Spleen (tissue), 7 donors: ENCODE data around the gene KPNA3.

Experiments
- CTCF ChIP-seq, 11 experiments: fragments of 200-600 bp in 7 of 11; fragments of 450-650 bp in 4 of 11; sonication (generic) in 4 of 11; IDR thresholded peaks in 8 of 11; conservative IDR thresholded peaks in 3 of 11; 1 replicate in 7 of 11; 2 replicates in 4 of 11; pipeline versions ENCODE4 v1.4.0 to v1.8.0; 2016 to 2021; ENCODE audit warnings: antibody characterized with exemption in 11 of 11, inconsistent platforms in 4 of 11, mild to moderate bottlenecking in 1 of 11
- POLR2AphosphoS5 ChIP-seq, 3 donors: sonication (generic); formaldehyde crosslinking; IDR thresholded peaks; one replicate each; pipeline ENCODE4 v1.5.1; 2017; ENCODE audit warnings: antibody characterized with exemption in 3 of 3
- donor health status: DM: no; HTN: no; CAD: no; lungs with moderate emphysema.
- donor health status: DM: no; HTN: no; CAD: no.
- donor health status: DM: no; HTN: no; CAD: no.

DNA sequence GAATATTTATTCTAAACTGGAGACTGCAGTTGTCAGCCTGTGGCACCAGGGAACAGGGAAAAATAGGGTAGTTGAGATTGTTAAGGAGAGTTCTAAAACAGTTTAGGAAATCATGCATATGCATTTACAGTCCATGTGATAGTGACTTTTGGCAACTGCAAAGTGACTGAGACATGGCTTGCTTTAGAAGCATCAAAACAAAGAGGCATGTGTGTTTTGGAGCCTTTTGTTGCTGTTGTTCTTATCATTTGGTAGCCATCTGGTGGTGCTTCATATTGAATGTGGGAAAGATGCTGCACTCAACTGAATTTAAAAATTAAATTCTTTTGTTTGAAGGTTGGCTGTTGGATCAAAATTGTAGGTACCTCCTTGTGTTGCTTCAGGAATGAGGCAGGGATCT lies 91.0 kb downstream of the KPNA3 start:
- TF ChIP-seq POLR2AphosphoS5 (IDR thresholded peaks at IDR 0.05) (no peak), CTCF (IDR thresholded peaks at IDR 0.05 in 8 of 11, conservative IDR thresholded peaks at IDR 0.05 in 3 of 11) (no peak)
